Measurements from ENCODE around the gene MFN1. TPM values are rescaled to one million over a fixed set of nuclear protein-coding genes. Genes with fewer than 3 reads are reported as not detected.

MFN1 gene
- total RNA-seq, 1 donor from 2014 or later: 74.2 TPM

GRCh38 chr3:179355996-179356395, 8.5 kb downstream of the MFN1 start:
- no peak overlapping the region for H3K27ac ChIP-seq (replicated peaks)
- no peak for DNase-seq
- H3K4me3 ChIP-seq: no peak overlapping the region
- H3K9me3 ChIP-seq (replicated peaks): no peaks in the 10 kb centered on the region
- H3K4me1 ChIP-seq: peaks cover 25% of the 10 kb centered on the region
- H3K36me3 ChIP-seq: peaks cover 100% of the 10 kb centered on the region
- no peak for TF ChIP-seq CTCF (IDR thresholded peaks at IDR 0.05; ENCODE audit: borderline replicate concordance)
- intact Hi-C loops (cut with micrococcal nuclease): no loop called here
- no peaks in the 10 kb centered on the region for H3K27me3 ChIP-seq (ENCODE audit: low read depth)

- intact Hi-C loops (cut with micrococcal nuclease): no loop called here
- H3K27ac ChIP-seq (replicated peaks): no peak overlapping the region
- DNase-seq: no peak
- H3K4me3 ChIP-seq: no peak overlapping the region
- H3K4me1 ChIP-seq: no peaks in the 10 kb centered on the region
- H3K36me3 ChIP-seq: peaks cover 100% of the 10 kb centered on the region
- no peaks in the 10 kb centered on the region for H3K27me3 ChIP-seq (ENCODE audit: low read depth)
- H3K9me3 ChIP-seq (replicated peaks): no peaks in the 10 kb centered on the region
- TF ChIP-seq CTCF (IDR thresholded peaks at IDR 0.05; ENCODE audit: borderline replicate concordance): no peak
Observed at GRCh38 chr3:179363332-179363731, 15.8 kb downstream of the MFN1 start.

DNA sequence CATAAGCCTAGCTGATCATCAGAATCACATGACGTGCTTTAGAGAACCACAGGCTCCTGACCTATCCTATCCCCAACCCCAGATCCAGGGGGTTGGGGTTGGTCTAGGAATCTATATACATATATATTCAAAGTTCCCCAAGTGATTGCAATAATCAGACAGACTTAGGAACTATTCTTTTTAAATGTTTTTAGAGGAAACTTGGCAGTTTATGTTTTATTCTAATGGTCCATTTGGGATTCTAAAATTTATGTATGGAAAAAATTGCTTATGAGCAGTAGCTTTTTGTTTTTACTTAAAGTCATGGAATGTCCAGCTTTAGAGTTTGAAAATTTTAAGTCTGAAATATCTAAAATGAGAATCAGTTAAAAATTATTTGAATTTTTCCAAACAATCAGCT, 22.1 kb downstream of the MFN1 start:
- Histone ChIP-seq H3K27me3 (ENCODE audit: low read depth) (no peaks in the 10 kb centered on the region), H3K9me3 (replicated peaks) (no peaks in the 10 kb centered on the region), H3K4me1 (no peaks in the 10 kb centered on the region), H3K27ac (replicated peaks) (no peak overlapping the region), H3K36me3 (peaks cover 86% of the 10 kb centered on the region), H3K4me3 (no peak overlapping the region)
- intact Hi-C loops (cut with micrococcal nuclease): no loop called here
- no peak for TF ChIP-seq CTCF (IDR thresholded peaks at IDR 0.05; ENCODE audit: borderline replicate concordance)
- DNase-seq: no peak

DNA sequence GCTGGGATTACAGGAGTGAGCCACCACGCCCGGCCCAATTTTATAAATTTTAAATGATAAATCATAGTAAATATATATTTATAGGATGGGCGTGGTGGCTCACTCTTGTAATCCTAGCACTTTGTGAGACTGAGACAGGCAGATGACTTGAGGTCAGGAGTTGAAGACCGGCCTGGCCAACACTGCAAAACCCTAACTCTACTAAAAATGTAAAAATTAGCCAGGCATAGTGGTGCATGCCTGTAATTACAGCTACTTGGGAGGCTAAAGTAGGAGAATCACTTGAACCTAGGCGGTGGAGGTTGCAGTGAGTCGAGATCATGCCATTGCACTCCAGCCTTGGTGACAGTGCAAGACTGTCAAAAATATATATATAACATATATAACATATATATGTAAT, 26.4 kb downstream of the MFN1 start:
- peaks cover 86% of the 10 kb centered on the region for H3K36me3 ChIP-seq
- TF ChIP-seq CTCF (IDR thresholded peaks at IDR 0.05; ENCODE audit: borderline replicate concordance): no peak
- no peak for DNase-seq
- no peaks in the 10 kb centered on the region for H3K9me3 ChIP-seq (replicated peaks)
- no peaks in the 10 kb centered on the region for H3K27me3 ChIP-seq (ENCODE audit: low read depth)
- intact Hi-C loops (cut with micrococcal nuclease): no loop called here
- H3K4me3 ChIP-seq: no peak overlapping the region
- no peak overlapping the region for H3K27ac ChIP-seq (replicated peaks)
- no peaks in the 10 kb centered on the region for H3K4me1 ChIP-seq

- intact Hi-C loops (cut with micrococcal nuclease): no loop called here
- Histone ChIP-seq H3K4me1 (no peaks in the 10 kb centered on the region), H3K36me3 (peaks cover 86% of the 10 kb centered on the region), H3K4me3 (no peak overlapping the region), H3K27ac (replicated peaks) (no peak overlapping the region), H3K9me3 (replicated peaks) (no peaks in the 10 kb centered on the region), H3K27me3 (ENCODE audit: low read depth) (no peaks in the 10 kb centered on the region)
- no peak for TF ChIP-seq CTCF (IDR thresholded peaks at IDR 0.05; ENCODE audit: borderline replicate concordance)
- no peak for DNase-seq
Observed at GRCh38 chr3:179375091-179375999, 27.8 kb downstream of the MFN1 start.

Data from left ventricle myocardium inferior (tissue), 1 donor.